ENCODE results near the gene IDH3G. TPM values are rescaled to one million over a fixed set of nuclear protein-coding genes. Genes with fewer than 3 reads are reported as not detected.

Gene IDH3G
- total and polyA plus RNA-seq, 2 donors (not counting 1 experiment from before 2014, with no cell fraction given) = 62.8 to 122 TPM

- H2AFZ ChIP-seq (ENCODE audit: insufficient read depth, low read depth, low read length, poor library complexity, severe bottlenecking) = no peak overlapping the region
- no peaks in the 10 kb centered on the region for H3K79me2 ChIP-seq (ENCODE audit: control insufficient read depth, insufficient read depth, low read length)
- H3K36me3 ChIP-seq (replicated peaks in 1 of 2; ENCODE audit: control extremely low read depth in 1 of 2, control insufficient read depth in 1 of 2, extremely low read depth in 1 of 2, insufficient read depth in 2 of 2, low read length in 1 of 2) = no peaks in the 10 kb centered on the region
- no peak overlapping the region for H3K27ac ChIP-seq (ENCODE audit: low read length in 2 of 2)
- no peaks in the 10 kb centered on the region for H3K9me3 ChIP-seq (ENCODE audit: control extremely low read depth in 1 of 3, control insufficient read depth in 2 of 3, insufficient read depth in 1 of 3, low read length in 2 of 3)
- TF ChIP-seq CTCF (IDR thresholded peaks at IDR 0.05) = no peak
- H3K4me3 ChIP-seq (ENCODE audit: control extremely low read depth in 1 of 5, extremely low read depth in 1 of 5, insufficient read depth in 1 of 5, low read depth in 2 of 5, low read length in 4 of 5) = no peak overlapping the region
- no peak overlapping the region for H3K4me2 ChIP-seq (replicated peaks; ENCODE audit: low read depth, low read length, poor library complexity, severe bottlenecking)
- H3K4me1 ChIP-seq (ENCODE audit: control insufficient read depth in 2 of 2, insufficient read depth in 2 of 2, low read length in 2 of 2) = no peaks in the 10 kb centered on the region
- Mint-ChIP-seq H3K27ac (no peak overlapping the region), H3K4me3 (no peak overlapping the region), H3K27me3 (peaks cover 7% of the 10 kb centered on the region), H3K9me3 (ENCODE audit: insufficient read depth) (no peaks in the 10 kb centered on the region), H3K4me1 (no peaks in the 10 kb centered on the region)
- no peak for ATAC-seq (ENCODE audit: low read depth)
- 91% methylated on average over 12 of the region's 19 CpGs for WGBS (ENCODE audit: insufficient coverage)
- ChIA-PET POLR2A (no interaction called here), CTCF (no interaction called here)
- intact Hi-C loops (cut with micrococcal nuclease) = no loop called here
- no peaks in the 10 kb centered on the region for H4K20me1 ChIP-seq (ENCODE audit: control insufficient read depth, insufficient read depth, low read length, poor library complexity, severe bottlenecking)
- no peak overlapping the region for H3K9ac ChIP-seq (ENCODE audit: low read length)
- no peak for DNase-seq
- H3K27me3 ChIP-seq (replicated peaks in 1 of 4; ENCODE audit: control extremely low read depth in 1 of 4, control insufficient read depth in 3 of 4, insufficient read depth in 4 of 4, low read length in 3 of 4) = no peaks in the 10 kb centered on the region
Measured at GRCh38 chrX:153807976-153808375, 13.8 kb upstream of the IDH3G start.

GRCh38 chrX:153806999-153807575 is 12.9 kb upstream of the IDH3G start:
- 93% methylated on average over 12 of the region's 28 CpGs for WGBS (ENCODE audit: insufficient coverage)
- no peak for TF ChIP-seq CTCF (IDR thresholded peaks at IDR 0.05)
- TF ChIP-seq EZH2 (IDR thresholded peaks at IDR 0.05; ENCODE audit: borderline replicate concordance, insufficient read depth, low read depth, low read length, poor library complexity, severe bottlenecking) = no peak
- ATAC-seq (ENCODE audit: low read depth) (no peak), DNase-seq (no peak)
- H3K4me3 Mint-ChIP-seq = no peak overlapping the region
- Histone ChIP-seq H3K27me3 (replicated peaks in 1 of 4; ENCODE audit: control extremely low read depth in 1 of 4, control insufficient read depth in 3 of 4, insufficient read depth in 4 of 4, low read length in 3 of 4) (no peaks in the 10 kb centered on the region), H3K4me2 (replicated peaks; ENCODE audit: low read depth, low read length, poor library complexity, severe bottlenecking) (no peak overlapping the region), H3K4me1 (ENCODE audit: control insufficient read depth in 2 of 2, insufficient read depth in 2 of 2, low read length in 2 of 2) (no peaks in the 10 kb centered on the region), H3K4me3 (ENCODE audit: control extremely low read depth in 1 of 5, extremely low read depth in 1 of 5, insufficient read depth in 1 of 5, low read depth in 2 of 5, low read length in 4 of 5) (no peak overlapping the region), H3K79me2 (ENCODE audit: control insufficient read depth, insufficient read depth, low read length) (no peaks in the 10 kb centered on the region), H3K9ac (ENCODE audit: low read length) (no peak overlapping the region), H4K20me1 (ENCODE audit: control insufficient read depth, insufficient read depth, low read length, poor library complexity, severe bottlenecking) (no peaks in the 10 kb centered on the region), H3K36me3 (replicated peaks in 1 of 2; ENCODE audit: control extremely low read depth in 1 of 2, control insufficient read depth in 1 of 2, extremely low read depth in 1 of 2, insufficient read depth in 2 of 2, low read length in 1 of 2) (no peaks in the 10 kb centered on the region), H3K27ac (ENCODE audit: low read length in 2 of 2) (no peak overlapping the region), H2AFZ (ENCODE audit: insufficient read depth, low read depth, low read length, poor library complexity, severe bottlenecking) (no peak overlapping the region), H3K9me3 (ENCODE audit: control extremely low read depth in 1 of 3, control insufficient read depth in 2 of 3, insufficient read depth in 1 of 3, low read length in 2 of 3) (no peaks in the 10 kb centered on the region)
- no peaks in the 10 kb centered on the region for H3K4me1 Mint-ChIP-seq
- H3K27ac Mint-ChIP-seq = no peak overlapping the region
- ChIA-PET CTCF (no interaction called here), POLR2A (no interaction called here)
- no peaks in the 10 kb centered on the region for H3K9me3 Mint-ChIP-seq (ENCODE audit: insufficient read depth)
- peaks cover 5% of the 10 kb centered on the region for H3K27me3 Mint-ChIP-seq
- intact Hi-C loops (cut with micrococcal nuclease) = no loop called here
